ENCODE results near the gene SERGEF.

DNA sequence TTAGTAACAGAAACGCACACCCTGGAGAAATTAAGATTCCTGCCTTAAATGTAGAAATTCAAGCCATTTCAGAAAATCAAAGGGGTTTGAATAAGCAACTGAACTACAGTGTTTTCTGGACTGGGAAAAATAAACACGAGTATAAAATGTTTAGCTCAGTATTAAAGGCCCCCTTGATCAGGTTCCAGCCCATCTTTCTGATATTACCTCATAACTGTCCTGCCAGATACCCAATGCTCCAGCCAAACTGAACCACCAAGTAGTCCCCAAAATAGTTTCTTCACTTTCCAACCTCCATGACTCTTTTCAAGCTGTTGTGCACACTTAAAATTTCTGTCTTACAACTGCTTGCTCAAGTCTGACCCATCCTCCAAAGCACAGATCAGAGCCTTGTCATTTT lies 54.4 kb downstream of the SERGEF start:
- TF ChIP-seq, protein P1, sequence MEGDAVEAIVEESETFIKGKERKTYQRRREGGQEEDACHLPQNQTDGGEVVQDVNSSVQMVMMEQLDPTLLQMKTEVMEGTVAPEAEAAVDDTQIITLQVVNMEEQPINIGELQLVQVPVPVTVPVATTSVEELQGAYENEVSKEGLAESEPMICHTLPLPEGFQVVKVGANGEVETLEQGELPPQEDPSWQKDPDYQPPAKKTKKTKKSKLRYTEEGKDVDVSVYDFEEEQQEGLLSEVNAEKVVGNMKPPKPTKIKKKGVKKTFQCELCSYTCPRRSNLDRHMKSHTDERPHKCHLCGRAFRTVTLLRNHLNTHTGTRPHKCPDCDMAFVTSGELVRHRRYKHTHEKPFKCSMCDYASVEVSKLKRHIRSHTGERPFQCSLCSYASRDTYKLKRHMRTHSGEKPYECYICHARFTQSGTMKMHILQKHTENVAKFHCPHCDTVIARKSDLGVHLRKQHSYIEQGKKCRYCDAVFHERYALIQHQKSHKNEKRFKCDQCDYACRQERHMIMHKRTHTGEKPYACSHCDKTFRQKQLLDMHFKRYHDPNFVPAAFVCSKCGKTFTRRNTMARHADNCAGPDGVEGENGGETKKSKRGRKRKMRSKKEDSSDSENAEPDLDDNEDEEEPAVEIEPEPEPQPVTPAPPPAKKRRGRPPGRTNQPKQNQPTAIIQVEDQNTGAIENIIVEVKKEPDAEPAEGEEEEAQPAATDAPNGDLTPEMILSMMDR (IDR thresholded peaks at IDR 0.05; ENCODE audit: insufficient read depth, low read length, poor library complexity, severe bottlenecking): no peak
- no peak for TF ChIP-seq EZH2phosphoT487 (conservative IDR thresholded peaks at IDR 0.05; ENCODE audit: low read length)
